SKM-1 (cell line): ENCODE data around the gene NUDT8.
"Not testable (repeated sequence)": the region's sequence is repeated elsewhere in the genome, so short reads cannot be mapped to it uniquely, and the experiment has no call there.

ENCODE experiments used
- DNase-seq: peaks from one replicate; lab custom pipeline; 2025; ENCODE audit not compliant: unreplicated experiment; lab: John Stamatoyannopoulos, UW

Gene NUDT8

GRCh38 chr11:67596753-67597300 lies 32.9 kb downstream of the NUDT8 start:
- DNase-seq, result no peak

GRCh38 chr11:67594480-67594879 lies 35.3 kb downstream of the NUDT8 start:
- no peak for DNase-seq

DNA sequence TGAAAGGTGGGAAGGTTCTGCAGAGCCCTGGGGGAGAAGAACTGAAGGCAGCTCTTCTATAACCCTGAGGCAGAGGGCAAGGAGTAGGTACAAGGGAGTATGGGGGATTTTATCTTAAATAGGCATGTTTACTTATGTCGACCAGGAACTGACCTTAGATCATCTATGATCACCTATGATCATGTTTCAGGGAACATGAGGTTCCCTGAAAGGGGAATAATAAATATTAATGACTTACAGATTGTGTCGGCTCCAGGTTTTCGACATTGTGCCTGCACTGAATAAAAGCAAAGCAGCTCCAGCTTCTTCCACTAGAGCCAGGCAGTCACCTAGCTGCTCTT lies 36.2 kb downstream of the NUDT8 start:
- DNase-seq, result no peak

DNA sequence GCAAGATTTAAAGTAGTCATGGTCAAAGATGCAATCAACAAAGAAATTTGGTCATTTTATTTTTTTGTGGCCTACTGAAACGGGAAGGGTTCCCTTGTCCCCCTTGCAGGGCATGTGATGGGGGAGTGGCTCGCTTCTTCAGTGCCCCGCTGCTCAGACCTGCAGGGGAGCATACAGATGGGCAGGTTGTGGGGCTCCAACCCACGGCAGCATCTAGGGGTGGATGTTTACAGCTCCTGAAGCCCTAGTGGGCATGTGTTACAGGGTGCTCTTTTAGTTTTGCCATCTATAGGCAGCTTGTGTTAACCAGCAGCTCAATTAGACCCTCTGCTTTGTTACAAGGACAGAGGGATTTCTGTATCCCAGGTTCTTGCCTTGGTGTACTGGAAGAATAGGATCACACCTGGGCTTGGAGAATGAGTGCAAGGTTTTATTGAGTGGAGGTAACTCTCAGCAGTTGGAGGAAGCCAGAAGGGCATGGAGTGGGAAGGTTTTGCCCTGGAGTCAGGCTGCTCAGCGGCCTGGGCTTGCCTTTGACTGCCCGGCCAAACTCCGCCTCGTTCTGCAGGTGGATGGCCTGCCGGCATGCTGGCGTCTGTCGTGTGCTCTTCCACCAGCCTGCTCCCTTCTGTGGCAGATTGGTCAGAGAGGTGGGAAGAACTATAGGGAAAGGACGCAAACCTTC lies 36.7 kb downstream of the NUDT8 start:
- DNase-seq, result no peak

DNA sequence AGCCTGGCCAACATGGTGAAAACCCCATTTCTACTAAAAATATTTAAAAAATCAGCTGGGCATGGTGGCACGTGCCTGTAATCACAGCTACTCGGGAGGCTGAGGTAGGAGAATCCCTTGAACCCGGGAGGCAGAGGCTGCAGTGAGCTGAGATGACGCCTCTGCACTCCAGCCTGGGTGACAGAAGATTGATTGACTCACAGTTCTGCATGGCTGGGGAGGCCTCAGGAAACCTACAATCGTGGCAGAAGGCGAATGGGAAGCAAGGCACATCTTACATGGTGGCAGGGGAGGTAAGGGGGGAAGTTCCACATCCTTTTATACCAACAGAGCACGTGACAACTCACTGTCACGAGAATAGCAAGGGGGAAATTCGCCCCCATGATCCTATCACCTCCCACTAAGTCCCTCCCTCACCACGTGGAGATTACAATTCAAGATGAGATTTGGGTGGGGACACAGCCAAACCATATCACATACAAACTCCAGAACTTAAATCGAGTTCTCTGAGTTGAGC lies 40.8 kb downstream of the NUDT8 start:
- DNase-seq, result not testable (repeated sequence)

- no peak for DNase-seq
Observed at GRCh38 chr11:67588136-67588503, 41.6 kb downstream of the NUDT8 start.

DNA sequence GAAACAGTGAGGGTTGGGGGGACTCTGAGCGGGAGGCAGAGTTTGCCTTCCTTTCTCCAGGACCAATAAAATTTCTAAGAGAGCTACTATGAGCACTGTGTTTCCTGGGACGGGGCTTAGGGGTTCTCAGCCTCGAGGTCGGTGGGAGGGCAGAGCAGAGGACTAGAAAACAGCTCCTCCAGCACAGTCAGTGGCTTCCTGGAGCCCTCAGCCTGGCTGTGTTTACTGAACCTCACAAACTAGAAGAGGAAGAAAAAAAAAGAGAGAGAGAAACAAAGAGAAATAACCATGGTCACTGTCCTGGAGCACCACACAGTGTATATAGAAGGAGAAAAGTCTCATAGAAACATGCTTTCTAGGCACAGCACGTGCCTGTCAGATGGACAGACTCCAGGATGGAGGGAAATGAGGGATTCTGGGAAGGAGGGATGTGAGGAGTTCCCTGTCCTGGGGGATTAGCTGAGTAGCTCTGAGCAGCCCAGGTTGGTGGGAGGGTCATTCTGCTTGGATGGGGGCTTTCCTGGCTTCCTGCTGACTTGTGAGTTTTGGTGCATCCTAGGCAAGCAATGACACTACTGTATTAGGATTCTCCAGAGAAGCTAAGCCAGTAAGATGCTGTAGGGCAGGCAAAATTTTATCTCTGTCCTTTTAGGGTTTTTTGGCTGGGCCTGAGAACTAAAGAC lies 43.0 kb downstream of the NUDT8 start:
- no peak for DNase-seq

DNA sequence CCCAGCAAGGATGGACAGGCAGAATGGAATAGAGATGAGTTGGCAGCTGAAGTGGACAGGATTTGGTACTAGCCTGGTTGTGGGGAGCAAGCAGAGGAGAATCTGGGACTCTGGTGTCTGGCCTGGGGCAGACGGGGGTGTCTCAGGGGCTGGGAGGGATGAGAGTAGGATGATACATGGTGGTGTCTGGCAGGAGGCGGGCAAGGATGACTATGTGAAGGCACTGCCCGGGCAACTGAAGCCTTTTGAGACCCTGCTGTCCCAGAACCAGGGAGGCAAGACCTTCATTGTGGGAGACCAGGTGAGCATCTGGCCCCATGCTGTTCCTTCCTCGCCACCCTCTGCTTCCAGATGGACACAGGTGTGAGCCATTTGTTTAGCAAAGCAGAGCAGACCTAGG lies 43.8 kb downstream of the NUDT8 start:
- no peak for DNase-seq

GRCh38 chr11:67584881-67585873 lies 44.6 kb downstream of the NUDT8 start:
- DNase-seq, result no peak

DNA sequence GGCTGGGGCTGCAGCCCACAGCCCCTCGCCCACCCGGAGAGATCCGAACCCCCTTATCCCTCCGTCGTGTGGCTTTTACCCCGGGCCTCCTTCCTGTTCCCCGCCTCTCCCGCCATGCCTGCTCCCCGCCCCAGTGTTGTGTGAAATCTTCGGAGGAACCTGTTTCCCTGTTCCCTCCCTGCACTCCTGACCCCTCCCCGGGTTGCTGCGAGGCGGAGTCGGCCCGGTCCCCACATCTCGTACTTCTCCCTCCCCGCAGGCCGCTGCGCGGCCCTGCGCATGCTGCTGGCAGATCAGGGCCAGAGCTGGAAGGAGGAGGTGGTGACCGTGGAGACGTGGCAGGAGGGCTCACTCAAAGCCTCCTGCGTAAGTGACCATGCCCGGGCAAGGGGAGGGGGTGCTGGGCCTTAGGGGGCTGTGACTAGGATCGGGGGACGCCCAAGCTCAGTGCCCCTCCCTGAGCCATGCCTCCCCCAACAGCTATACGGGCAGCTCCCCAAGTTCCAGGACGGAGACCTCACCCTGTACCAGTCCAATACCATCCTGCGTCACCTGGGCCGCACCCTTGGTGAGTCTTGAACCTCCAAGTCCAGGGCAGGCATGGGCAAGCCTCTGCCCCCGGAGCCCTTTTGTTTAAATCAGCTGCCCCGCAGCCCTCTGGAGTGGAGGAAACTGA lies 45.4 kb downstream of the NUDT8 start:
- DNase-seq, result peak; percentile 21

DNA sequence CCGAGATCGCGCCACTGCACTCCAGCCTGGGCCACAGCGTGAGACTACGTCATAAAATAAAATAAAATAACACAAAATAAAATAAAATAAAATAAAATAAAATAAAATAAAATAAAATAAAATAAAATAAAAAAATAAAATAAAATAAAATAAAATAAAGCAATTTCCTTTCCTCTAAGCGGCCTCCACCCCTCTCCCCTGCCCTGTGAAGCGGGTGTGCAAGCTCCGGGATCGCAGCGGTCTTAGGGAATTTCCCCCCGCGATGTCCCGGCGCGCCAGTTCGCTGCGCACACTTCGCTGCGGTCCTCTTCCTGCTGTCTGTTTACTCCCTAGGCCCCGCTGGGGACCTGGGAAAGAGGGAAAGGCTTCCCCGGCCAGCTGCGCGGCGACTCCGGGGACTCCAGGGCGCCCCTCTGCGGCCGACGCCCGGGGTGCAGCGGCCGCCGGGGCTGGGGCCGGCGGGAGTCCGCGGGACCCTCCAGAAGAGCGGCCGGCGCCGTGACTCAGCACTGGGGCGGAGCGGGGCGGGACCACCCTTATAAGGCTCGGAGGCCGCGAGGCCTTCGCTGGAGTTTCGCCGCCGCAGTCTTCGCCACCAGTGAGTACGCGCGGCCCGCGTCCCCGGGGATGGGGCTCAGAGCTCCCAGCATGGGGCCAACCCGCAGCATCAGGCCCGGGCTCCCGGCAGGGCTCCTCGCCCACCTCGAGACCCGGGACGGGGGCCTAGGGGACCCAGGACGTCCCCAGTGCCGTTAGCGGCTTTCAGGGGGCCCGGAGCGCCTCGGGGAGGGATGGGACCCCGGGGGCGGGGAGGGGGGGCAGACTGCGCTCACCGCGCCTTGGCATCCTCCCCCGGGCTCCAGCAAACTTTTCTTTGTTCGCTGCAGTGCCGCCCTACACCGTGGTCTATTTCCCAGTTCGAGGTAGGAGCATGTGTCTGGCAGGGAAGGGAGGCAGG lies 46.2 kb downstream of the NUDT8 start, which contains the start of gene GSTP1:
TSS of gene GSTP1 (plus strand) at position 566 of the 958 bp plus-strand sequence. CDS start at position 598, 32 bp downstream.
- peak; percentile 83 for DNase-seq

- no peak for DNase-seq
Observed at GRCh38 chr11:67582011-67582410, 47.7 kb downstream of the NUDT8 start.

DNA sequence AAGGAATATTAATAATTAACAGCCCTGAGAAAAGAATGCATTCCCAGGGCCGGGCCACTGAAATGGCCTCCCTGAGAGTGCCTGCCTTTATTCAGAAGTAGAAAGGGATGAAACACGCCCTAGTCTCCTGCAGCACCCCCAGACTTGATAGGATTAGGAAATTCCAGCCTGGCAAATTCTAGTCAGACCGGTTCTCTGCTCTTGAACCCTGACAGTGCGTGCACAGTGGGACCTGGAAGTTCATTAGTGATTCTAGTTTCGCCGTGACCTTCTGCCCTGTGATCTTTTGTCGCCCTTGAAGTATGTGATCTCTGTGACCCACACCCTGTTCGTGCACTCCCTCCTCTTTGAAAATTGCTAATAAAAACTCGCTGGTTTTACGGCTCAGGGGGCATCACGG lies 48.3 kb downstream of the NUDT8 start:
- no peak for DNase-seq

- no peak for DNase-seq
Observed at GRCh38 chr11:67577951-67578350, 51.8 kb downstream of the NUDT8 start.
